HCEC 1CT (cell line): Measurements from ENCODE around the gene PKD1L1.
"Not testable (repeated sequence)": the region's sequence is repeated elsewhere in the genome, so short reads cannot be mapped to it uniquely, and the experiment has no call there.

ENCODE experiments used
- DNase-seq: peaks from one replicate; pipeline ENCODE4 v3.0.0-alpha.2; 2017

Gene PKD1L1

DNA sequence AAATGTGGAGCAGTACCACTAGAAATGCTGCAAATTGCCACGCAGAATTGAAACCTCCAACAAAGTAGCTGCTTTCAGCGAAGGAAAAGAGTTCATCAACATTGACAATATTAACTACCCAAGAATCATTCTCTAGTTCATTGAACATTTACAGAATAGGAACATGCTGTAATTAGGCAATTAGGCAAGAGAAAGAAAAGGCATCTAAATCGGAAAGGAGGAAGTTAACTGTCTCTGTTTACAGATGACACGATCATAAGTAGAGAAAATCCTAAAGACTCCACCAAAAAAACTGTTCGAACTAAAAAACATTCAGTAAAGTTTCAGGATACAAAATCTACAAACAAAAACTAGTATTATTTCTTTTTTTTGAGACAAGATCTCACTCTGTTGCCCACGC is 8.9 kb upstream of the PKD1L1 start:
- DNase-seq = no peak

DNA sequence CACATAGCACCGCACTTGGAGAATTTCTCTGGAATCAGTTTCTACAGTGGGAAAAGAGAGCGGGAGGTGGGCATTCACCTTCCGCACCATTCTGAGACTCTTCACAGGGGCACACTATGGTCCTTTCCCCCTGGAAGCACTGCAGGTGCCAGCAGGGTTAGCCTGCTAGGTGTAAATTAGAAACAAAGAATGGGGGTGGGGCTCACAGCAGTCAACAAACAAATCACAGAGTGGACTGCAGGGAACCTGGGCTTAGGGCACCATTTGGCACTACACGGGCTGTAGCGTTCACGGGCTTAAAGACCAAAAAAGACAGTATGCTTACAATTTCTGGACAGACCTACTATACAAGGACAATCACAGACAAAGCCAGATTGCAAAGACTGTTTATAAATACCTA is 8.0 kb upstream of the PKD1L1 start:
- no peak for DNase-seq

DNA sequence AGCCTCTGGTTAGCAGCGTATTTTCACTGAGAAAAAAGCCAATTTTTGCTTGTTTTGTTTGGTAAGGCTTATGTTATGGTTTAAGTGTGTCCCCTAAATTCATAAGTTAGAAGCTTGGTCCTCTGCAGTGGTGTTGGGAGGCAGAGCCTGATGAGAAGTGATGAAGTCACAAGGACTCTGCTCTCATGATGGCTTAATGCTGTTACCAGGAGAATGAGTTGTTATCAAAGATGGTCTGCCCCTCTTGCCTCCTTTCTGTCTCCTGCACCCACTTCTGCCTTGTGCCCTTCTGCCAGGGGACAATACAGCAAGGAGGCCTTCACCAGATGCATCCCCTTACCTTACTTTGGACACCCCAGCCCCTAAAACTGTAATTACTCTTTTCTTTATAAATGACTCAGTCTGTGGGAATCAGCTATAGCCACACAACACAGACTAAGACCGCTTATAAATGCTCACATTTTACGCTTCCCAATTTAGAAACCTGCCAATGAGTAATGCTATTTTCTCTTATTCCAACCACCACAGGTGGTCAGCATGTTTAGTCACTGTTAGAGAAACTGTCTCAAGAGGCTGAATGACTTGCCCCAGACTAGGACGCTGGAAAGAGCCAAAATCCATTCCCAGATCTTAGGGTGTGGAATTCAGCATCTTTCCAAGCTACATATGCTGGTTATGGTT is 6.1 kb upstream of the PKD1L1 start:
- no peak for DNase-seq

DNA sequence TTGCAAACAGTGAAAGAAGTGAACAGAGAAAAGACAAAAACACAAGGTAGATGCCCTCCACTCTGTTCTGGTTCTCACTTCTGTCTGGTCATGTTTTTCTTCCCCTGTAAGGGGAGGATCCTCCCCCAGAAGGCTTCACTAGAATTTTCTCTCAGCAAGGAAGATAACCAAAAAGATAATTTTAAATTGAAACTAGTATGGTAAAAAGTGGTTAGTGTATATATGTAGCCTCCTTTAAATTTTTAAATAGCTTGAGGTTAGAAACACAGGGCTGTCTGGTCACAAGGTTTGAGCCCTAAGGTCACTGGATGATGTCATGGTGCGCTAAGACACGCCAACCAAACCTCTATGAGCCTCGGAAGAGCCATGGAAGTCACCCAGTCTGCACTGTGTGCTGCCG is 5.6 kb upstream of the PKD1L1 start:
- DNase-seq = no peak

DNA sequence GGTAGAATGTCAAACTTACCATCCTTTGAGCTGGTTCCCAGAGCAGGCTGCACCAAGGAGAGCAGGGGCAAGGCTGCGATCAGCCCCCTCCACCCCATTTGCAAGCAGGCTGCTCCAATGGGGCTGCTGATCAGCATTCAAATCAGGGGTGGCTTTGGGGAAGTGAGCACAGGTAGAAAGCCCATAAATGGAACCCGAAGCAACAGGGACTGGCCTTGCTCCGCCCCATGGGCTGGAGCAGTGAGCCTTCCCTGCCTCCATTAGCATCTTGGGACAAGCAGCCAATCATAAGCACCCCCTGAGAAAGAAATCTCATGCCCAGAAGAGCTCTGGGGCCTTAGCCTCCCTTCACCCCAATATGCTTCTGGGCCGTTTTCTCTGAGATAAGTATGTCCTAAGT is 4.0 kb upstream of the PKD1L1 start:
- no peak for DNase-seq

DNA sequence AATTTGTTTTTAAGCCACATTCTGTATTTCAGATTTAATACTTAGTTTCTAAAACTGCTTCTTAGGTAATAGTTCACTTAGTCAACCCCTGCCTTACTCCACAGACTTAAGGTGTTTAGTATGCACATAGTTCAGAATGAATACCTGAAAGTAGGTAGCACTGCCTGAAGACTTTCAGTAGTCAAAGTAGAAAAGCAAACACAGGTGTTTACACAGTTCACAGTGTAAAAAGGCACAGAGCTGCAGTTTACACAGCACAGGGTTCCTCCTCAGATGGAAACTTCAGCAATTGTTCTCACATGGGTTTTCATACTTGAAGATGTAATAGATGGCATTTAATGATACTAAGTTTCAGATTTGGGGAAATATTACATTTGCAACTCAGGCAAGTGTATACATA is 3.1 kb upstream of the PKD1L1 start:
- DNase-seq = no peak

DNA sequence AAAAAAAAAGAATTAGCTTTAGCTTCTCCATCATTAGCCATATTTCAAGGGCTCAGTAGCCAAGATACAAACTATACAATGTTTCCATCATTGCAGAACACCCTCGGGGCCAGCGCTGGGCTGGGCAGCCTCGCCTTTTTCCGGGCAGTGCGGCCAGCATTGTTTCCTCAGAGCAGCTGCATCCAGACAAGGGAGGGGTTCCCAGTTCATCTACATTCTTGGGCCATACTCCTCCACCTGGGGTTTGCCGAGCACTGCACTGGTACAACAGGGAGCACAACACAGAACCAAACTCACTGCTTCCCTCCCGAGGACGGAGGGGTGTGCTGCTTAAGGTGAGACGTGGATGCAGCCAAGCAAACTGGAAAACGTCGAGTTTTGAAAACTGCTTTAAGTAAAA is 2.4 kb upstream of the PKD1L1 start:
- no peak for DNase-seq

DNA sequence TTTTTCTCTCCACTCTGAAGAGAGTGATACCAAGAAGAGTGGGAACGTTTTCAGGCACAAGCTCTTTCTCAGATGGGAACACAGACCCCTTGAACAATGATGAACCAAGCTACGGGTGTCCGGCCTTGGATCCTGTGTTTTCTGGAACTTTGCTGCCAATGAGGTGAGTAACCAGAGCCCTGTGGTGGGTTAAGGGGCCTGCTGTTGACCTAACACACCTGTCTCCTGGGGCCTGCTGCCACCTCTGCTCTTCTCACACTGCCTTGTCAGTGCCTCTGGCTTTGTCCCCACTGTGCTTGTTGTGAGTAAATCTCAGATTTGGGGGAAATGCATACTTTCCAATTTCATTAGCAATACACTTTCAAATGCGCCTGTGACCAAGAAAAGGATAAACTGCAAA is 1.4 kb upstream of the PKD1L1 start:
- no peak for DNase-seq

DNA sequence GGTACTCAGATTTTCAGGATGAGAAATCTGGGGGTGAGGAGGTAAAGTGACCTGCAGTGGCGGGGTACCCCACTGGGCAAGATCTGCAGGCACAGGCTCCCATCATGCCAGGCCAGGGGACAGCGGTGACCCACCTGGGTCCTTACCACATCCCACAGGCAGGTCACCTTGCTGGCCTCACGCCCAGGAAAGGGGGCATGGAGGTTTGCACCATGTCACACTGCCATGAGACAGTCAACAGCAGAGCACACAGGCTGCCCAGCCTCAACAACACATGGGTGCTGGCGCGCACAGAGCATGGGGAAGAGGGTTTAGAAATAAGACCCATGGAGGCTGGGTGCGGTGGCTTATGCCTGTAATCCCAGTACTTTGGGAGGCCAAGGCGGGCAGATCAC is 914 bp downstream of the PKD1L1 start:
- no peak for DNase-seq

DNA sequence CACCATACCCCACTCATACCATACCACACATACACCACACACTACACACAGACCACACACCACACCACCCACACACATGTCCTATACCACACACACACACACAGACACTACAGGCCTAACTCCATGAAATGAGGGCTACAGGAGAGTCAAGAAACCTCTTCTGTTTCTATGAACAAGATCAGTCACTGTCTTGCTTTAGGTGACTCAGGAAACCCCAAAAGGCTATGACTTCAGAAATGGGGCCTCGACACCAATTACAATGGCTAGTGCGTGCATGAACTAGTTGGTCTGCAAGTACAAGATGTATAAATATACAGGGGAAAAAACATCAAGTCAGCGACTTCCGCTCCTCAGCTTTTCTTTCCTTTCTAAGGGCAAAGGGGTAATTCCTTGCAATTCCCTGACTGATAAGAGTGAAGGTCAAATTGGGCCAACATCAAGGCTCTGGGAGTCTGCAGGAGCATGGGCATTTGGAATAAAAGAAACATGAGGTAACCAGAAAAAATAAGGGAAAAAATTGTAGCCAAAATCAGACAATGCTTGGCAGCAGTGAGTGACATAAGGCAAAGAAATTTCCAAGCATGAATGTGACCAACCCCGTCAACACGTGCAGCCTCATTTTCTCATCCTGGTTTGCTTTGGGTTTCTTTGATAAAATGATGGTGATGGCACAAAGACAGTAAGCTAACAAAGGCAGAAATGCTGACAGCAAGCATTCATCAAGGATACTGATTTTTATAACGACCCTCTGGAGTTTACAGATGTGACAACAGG is 1.5 kb downstream of the PKD1L1 start:
- no peak for DNase-seq

DNA sequence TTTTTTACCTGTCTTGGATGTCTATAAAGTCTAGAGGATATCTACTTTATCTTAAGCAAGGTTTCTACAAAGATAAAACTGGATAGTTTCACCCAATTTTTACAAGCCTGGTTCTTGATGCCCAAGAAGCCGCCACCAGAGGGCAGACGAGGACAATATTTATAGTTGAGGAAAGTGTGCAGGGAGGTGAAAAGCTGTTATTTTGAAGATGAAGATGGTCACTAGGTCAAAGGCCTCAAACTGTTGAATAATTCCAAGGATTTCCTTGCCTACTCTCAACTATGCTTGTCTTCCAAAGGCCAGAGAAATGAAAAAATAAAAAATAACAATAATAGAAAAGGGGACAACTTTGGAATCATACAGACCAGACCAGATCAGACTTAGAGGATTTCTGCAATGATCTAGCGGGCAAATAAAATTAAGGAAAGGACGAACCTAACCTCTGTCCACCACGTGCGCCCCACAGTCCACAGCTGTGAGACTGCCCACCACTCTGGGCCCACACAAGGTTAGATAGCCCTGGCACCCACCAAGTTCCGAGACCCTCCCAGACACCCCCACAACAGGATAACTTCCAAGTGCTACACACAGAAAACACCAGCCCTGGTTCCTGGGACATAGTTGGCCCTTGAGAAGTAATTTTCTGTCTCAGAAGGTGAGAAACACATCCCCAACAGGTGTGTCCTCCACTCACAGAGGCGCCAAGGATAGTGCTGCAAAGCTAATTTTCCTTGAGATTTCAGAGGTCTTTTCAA is 2.8 kb downstream of the PKD1L1 start:
- peak; percentile 53 for DNase-seq

DNA sequence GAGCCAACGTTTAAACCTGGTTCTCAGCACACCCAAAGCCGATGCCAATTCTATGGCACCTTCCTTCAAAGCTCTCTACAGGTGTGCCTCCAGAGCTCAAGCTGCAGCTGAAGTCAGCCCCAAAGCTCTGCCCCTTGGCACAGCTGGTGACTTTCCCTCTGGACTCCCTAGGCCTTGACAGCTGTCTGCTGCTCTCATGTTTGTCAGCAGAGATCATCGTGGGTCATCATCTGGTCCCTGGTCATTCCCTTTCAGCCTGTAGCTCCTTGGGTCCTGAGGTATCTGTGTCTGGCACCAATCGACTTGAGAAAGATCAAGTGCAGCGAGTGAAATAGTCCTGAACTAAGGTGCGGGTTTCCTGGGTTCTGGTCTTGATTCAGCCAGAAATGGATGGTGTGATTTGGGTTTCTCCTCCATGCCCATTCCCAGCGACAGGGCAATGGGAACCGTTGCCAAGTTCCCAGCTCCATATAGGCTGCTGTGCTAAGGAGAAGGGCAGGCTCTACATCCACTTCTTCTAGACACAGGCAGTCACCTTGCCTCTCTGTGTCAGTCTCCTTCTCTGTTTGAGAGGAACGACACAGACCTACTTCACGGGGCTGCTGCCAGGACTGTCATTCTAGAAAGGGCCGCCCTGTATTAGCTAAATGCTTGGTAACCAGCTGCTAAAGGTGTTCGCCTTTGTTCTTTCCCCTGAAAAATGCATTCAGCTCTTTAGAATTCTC is 3.6 kb downstream of the PKD1L1 start:
- DNase-seq = no peak

DNA sequence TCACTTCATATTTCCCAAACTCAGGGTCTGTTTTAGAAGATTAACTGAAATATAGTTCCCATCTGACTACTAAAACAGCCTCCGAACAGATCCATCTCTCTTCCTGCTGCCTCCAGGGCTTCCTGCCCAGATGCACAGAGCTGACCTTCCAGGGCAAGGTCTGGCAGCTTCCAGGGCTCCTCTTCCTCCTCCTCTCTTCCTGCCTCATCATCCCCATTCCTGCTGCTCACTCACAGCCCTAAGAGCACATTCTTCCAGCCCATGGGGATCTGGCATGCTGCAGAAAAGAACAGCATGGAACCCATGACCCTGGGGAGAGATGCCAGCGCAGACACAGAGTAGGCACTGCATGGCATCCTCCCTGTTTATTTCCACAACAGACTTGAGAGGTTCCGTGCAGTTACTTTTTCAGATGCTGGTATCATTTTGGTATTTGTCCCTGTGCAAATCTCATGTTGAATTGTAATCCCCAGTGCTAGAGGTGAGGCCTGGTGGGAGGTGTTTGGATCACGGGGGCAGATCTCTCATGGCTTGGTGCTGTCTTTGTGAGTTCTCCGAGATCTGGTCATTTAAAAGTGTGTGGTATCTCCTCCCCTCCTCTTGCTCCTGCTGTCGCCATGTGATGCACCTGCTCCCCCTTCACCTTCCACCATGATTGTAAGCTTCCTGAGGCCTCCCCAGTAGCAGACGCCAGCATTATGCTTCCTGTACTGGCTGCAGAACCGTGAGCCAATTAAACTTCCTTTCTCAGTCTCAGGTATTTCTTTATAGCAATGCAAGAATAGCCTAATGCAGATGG is 4.4 kb downstream of the PKD1L1 start:
- DNase-seq = no peak

DNA sequence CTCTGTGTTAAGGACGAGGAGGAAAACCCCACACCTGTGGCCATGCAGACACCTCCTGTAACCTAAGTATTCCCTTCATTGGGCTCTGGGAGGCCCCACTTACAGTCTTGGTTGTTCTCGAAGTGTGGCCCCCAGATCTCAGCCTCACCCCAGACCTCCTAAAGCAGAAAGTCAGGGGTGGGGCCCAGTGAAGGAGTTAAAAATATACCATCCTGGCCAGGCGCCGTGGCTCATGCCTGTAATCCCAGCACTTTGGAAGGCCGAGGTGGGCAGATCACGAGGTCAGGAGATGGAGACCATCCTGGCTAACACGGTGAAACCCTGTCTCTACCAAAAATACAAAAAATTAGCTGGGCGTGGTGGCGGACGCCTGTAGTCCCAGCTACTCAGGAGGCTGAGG is 5.6 kb downstream of the PKD1L1 start:
- not testable (repeated sequence) for DNase-seq

DNA sequence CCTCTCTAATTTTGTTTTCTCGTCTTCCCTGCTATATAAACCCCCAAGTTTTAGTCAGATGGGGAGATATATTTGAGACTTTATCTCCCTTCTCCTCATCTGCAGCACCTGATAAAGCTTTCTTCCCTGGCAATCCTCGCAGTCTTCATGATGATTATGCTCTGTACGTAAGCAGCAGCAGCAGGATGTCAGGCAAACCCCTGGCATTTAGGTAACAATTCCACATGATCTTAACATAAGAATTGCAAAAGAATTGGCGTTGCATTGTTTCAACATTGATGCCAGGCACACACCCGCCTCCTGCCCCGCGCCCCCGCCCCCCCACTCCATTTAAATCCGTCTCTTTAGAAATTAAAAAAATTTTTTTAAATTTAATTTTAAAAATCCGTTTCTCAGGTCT is 6.1 kb downstream of the PKD1L1 start:
- DNase-seq = no peak

DNA sequence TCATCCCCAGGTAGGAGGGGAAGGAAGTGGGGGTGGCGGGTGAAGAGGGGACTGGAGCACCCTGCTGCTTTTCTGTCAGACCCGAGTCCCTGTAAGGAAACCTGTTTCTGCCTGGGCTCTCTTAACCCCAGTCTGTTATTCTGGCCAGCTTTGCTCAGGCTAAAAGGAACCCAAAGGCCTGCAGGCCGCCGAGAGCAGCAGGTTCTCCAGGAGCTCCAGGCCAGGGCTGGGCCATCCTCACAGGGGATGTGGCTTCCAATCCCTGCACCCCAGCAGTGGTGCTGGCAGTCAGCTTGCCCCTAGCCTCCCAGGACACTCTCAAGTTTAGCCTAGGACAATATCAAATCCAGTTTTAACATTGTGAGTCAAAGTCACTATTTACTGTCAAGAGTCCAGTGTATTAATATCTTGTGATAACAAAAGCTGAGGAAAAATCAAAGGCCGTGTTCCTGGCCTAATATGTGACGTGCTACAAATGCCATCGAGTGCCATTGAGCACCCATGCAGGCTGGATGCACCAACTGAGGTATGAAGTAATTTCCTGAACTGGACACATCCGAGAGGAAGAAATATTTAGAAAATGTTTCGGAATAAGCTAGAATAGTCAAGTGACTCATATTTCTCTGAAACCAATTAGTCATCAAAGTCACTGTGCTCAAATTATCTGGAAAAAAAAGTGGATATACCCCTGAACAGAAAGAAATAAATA is 7.0 kb downstream of the PKD1L1 start:
- DNase-seq = peak; percentile 88

DNA sequence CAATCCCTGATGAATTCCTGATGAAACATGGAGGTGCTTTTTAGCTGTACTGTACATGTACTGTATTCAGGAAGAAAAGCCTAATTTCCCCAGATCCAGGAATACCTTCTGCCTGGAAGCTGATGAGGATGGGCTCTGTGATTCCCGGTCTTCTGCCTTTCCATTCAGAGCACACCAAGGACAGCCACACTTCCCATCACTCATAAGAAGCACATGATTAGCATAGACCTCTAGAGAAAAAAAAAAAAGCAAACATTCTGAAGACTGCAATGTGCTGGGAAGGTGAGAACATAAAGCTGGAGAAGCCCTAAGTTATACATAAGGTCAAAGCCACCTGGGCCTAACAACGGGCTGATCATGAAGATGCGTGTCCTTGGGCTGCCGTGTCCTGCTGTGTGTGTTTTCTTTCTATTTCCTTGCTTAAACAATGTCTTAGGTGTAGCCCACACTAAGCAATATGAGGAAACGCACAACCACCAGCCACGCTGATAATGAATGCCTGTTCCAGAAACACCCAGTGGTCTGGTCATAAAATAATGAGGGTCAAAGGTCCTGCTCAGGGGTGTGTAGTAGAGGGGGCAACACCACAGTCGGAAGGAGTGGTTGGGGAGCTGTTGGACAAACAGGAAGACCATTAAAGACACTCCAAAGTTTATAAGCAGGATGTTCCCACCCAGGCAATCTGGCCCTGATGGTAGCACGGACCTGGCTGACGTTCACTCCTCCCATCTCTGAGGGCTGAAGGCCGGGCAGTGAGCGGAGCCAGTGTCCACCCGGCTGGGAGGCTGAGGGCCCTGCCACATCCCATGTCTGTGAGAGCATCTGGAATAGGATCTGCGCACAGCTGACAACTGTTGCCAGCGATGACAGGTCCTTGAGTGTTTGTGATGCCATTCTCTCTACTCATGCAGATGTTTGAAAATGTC is 7.9 kb downstream of the PKD1L1 start:
- DNase-seq = peak; percentile 55

DNA sequence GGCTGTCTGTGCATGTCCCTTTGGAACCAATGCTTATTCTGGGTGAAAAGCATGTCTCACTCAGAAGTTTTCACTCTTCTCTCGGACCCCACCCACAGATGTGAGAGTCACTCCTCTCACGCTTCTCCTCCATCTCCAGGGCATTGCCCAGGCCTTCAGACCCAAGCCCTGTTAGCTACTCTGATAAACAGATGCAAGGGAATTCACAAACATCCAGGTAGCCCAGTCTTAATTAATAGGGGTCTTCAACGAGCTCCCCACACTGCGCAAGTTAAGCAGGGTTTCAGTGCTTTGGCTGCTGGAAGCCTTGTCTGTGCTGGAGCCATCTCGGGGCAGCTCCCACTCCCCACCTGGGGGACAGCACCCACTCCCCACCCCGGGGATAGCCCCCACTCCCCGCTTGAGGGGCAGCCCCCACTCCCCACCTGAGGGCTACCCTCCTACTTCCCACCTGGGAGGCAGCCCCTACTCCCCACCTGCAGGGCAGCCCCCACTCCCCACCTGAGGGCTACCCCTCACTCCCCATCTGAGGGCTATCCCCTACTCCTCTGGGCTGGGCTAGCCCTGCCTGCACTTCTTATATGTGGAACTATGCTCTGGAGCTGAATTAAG is 8.7 kb downstream of the PKD1L1 start:
- DNase-seq = no peak

DNA sequence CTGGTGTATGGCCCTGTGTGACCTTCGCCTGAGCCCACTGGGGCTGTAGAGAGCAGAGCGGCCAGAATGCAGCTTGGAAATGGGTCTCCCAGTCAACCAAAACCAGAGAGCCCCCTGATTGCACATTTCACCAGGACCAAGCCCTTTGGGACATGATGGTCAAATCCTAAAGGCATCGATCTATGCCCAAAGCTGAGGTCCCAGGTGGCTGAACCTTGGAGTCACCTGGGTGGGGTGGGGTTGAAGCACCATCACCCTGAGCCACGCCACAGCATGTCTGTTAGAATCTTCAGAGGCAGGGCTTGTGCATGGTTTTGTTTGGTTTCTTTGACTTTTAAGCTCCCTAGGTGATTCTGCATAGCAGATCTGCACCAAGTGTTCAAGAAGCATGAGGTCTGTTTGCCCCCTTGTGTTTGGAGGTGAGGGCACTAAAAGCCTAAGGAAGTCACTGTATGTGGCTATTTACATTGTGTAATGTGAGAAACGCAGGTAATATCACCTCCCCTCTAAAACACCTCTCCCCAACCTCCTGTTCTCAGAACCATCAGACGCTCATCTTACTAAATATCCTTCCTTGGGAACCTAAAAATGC is 9.6 kb downstream of the PKD1L1 start:
- no peak for DNase-seq
